ENCODE data around the gene ACADSB.

ACADSB gene

GRCh38 chr10:123008355-123009104 lies at the start of gene ACADSB, which contains the start of gene IKZF5:
ACADSB (plus strand) TSS chr10:123009006; CDS start chr10:123009030, 24 bp downstream.
IKZF5 (minus strand) TSS chr10:123008795; CDS start chr10:122998625, 10,170 bp downstream.
- ATAC-seq (ENCODE audit: insufficient read depth, low read depth) (peak; percentile 92), DNase-seq (peak; percentile 97)
- Histone ChIP-seq H3K4me2 (ENCODE audit: insufficient read depth, low read length) (peak within 1 kb of the TSS; percentile 86), H3K4me3 (ENCODE audit: low read depth in 1 of 2, low read length in 2 of 2) (peak within 1 kb of the TSS; percentile 67 to 73), H2AFZ (ENCODE audit: low read depth, low read length) (peak within 1 kb of the TSS; percentile 90), H3K36me3 (ENCODE audit: insufficient read depth, low read length) (peaks cover 7% of the 10 kb centered on the region), H3K27me3 (ENCODE audit: insufficient read depth, low read length, poor library complexity) (no peaks in the 10 kb centered on the region), H4K20me1 (ENCODE audit: insufficient read depth, low read length) (no peaks in the 10 kb centered on the region), H3K9me3 (ENCODE audit: insufficient read depth, low read length, severe bottlenecking) (no peaks in the 10 kb centered on the region), H3K4me1 (ENCODE audit: insufficient read depth, low read length) (peaks cover 42% of the 10 kb centered on the region), H3K9ac (ENCODE audit: low read depth, low read length) (peak within 1 kb of the TSS; percentile 84), H3K79me2 (ENCODE audit: insufficient read depth, low read length) (peaks cover 54% of the 10 kb centered on the region), H3K27ac (ENCODE audit: low read length) (peak within 1 kb of the TSS; percentile 73)
- TF ChIP-seq, protein P1, sequence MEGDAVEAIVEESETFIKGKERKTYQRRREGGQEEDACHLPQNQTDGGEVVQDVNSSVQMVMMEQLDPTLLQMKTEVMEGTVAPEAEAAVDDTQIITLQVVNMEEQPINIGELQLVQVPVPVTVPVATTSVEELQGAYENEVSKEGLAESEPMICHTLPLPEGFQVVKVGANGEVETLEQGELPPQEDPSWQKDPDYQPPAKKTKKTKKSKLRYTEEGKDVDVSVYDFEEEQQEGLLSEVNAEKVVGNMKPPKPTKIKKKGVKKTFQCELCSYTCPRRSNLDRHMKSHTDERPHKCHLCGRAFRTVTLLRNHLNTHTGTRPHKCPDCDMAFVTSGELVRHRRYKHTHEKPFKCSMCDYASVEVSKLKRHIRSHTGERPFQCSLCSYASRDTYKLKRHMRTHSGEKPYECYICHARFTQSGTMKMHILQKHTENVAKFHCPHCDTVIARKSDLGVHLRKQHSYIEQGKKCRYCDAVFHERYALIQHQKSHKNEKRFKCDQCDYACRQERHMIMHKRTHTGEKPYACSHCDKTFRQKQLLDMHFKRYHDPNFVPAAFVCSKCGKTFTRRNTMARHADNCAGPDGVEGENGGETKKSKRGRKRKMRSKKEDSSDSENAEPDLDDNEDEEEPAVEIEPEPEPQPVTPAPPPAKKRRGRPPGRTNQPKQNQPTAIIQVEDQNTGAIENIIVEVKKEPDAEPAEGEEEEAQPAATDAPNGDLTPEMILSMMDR (IDR thresholded peaks at IDR 0.05; ENCODE audit: borderline replicate concordance, extremely low read depth, low read length, poor library complexity, severe bottlenecking), result no peak
- no peak for TF ChIP-seq EZH2 (IDR thresholded peaks at IDR 0.05; ENCODE audit: borderline replicate concordance, low read depth, low read length, severe bottlenecking)

DNA sequence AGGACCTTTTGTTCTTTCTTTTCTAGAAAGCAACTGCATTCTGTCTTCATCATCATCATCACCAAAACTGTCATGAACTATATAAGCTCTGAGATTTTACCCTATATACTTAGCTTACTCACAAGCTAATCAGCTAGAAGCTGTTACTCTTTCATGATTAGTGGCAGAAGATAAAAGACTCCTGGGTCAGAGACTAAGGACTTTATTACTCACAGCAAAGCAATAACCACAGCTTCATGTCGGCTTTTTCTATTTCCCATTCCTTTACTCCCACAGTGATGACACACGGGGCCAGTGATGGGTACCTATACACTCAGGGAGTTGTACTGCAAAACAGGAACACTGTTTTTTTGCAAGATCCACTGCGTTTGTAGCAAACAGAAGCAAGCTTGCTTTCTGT lies 46.4 kb upstream of the ACADSB start:
- Histone ChIP-seq H3K4me3 (ENCODE audit: low read depth in 1 of 2, low read length in 2 of 2) (no peak overlapping the region), H3K9me3 (ENCODE audit: insufficient read depth, low read length, severe bottlenecking) (peaks cover 23% of the 10 kb centered on the region), H3K27ac (ENCODE audit: low read length) (no peak overlapping the region), H3K4me2 (ENCODE audit: insufficient read depth, low read length) (no peak overlapping the region), H3K27me3 (ENCODE audit: insufficient read depth, low read length, poor library complexity) (no peaks in the 10 kb centered on the region), H4K20me1 (ENCODE audit: insufficient read depth, low read length) (no peaks in the 10 kb centered on the region), H2AFZ (ENCODE audit: low read depth, low read length) (no peak overlapping the region), H3K36me3 (ENCODE audit: insufficient read depth, low read length) (peaks cover 37% of the 10 kb centered on the region), H3K9ac (ENCODE audit: low read depth, low read length) (no peak overlapping the region), H3K4me1 (ENCODE audit: insufficient read depth, low read length) (no peaks in the 10 kb centered on the region), H3K79me2 (ENCODE audit: insufficient read depth, low read length) (peaks cover 30% of the 10 kb centered on the region)
- ATAC-seq (ENCODE audit: insufficient read depth, low read depth), result no peak
- TF ChIP-seq, protein P1 (IDR thresholded peaks at IDR 0.05; ENCODE audit: borderline replicate concordance, extremely low read depth, low read length, poor library complexity, severe bottlenecking), result no peak
- no peak for TF ChIP-seq EZH2 (IDR thresholded peaks at IDR 0.05; ENCODE audit: borderline replicate concordance, low read depth, low read length, severe bottlenecking)
- no peak for DNase-seq

DNA sequence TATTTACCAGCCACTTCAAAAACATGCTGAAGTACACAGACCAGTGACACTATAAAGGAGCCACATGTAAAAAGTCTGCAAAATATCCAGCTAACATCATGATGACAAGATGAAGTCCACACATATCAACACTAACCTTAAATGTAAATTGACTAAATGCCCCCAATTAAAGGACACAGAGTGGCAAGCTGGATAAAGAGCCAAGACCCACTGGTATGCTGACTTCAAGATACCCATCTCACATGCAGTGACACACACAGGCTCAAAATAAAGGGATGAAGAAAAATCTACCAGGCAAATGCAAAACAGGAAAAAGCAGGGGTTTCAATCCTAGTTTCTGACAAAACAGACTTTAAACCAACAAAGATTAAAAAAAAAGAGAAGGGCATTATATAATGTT lies 41.9 kb upstream of the ACADSB start:
- Histone ChIP-seq H2AFZ (ENCODE audit: low read depth, low read length) (no peak overlapping the region), H3K4me1 (ENCODE audit: insufficient read depth, low read length) (no peaks in the 10 kb centered on the region), H3K36me3 (ENCODE audit: insufficient read depth, low read length) (peaks cover 29% of the 10 kb centered on the region), H3K4me3 (ENCODE audit: low read depth in 1 of 2, low read length in 2 of 2) (no peak overlapping the region), H3K79me2 (ENCODE audit: insufficient read depth, low read length) (peaks cover 4% of the 10 kb centered on the region; the same call in 1 of the 2 replicates), H3K27me3 (ENCODE audit: insufficient read depth, low read length, poor library complexity) (no peaks in the 10 kb centered on the region), H3K9me3 (ENCODE audit: insufficient read depth, low read length, severe bottlenecking) (peaks cover 23% of the 10 kb centered on the region), H3K4me2 (ENCODE audit: insufficient read depth, low read length) (no peak overlapping the region), H3K27ac (ENCODE audit: low read length) (no peak overlapping the region), H3K9ac (ENCODE audit: low read depth, low read length) (no peak overlapping the region), H4K20me1 (ENCODE audit: insufficient read depth, low read length) (no peaks in the 10 kb centered on the region)
- DNase-seq (no peak), ATAC-seq (ENCODE audit: insufficient read depth, low read depth) (no peak)
- TF ChIP-seq EZH2 (IDR thresholded peaks at IDR 0.05; ENCODE audit: borderline replicate concordance, low read depth, low read length, severe bottlenecking), result no peak
- TF ChIP-seq, protein P1 (IDR thresholded peaks at IDR 0.05; ENCODE audit: borderline replicate concordance, extremely low read depth, low read length, poor library complexity, severe bottlenecking), result no peak

All from DND-41 (cell line).